ENCODE measurements around the gene MAPK8IP3.

Gene MAPK8IP3

DNA sequence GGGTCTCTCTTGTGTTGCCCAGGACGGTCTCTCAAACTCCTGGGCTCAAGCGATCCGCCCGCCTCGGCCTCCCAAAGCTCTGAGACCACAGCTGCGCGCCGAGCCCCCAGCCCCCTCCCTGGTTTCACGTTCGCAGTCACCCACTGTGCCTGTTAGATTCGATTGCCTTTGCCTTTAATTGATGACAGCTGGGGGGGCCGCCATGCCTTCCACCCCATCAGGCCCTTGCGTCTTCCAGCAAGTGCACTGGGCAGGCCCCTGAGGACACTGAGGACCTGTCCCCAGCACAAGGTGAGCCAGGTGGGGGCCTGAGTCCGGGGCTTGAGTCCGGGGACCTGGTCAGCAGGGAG lies 84.2 kb downstream of the MAPK8IP3 start:
- H3K14ac ChIP-seq (ENCODE audit: low read length in 2 of 2) = no peak overlapping the region
- H3K4ac ChIP-seq (ENCODE audit: low read depth in 1 of 2, low read length in 2 of 2) = no peak overlapping the region
- no peak overlapping the region for H4K91ac ChIP-seq (ENCODE audit: low read length)
- H2BK5ac ChIP-seq (ENCODE audit: low read depth, low read length, poor library complexity, severe bottlenecking) = no peak overlapping the region
- peaks cover 8% of the 10 kb centered on the region for H3K4me1 ChIP-seq (ENCODE audit: control insufficient read depth, insufficient read depth, low read depth, low read length)
- no peak overlapping the region for H3K4me3 ChIP-seq (ENCODE audit: insufficient read depth in 1 of 2, low read depth in 1 of 2, low read length in 2 of 2)
- H3K23ac ChIP-seq (ENCODE audit: low read length in 2 of 2) = no peak overlapping the region
- H3K27me3 ChIP-seq (ENCODE audit: control insufficient read depth in 1 of 2, insufficient read depth in 1 of 2, low read length in 2 of 2) = no peaks in the 10 kb centered on the region
- H2AFZ ChIP-seq (ENCODE audit: low read depth, low read length) = no peak overlapping the region
- peaks cover 41% of the 10 kb centered on the region for H3K79me1 ChIP-seq (replicated peaks; ENCODE audit: low read length, poor library complexity, severe bottlenecking)
- no peak overlapping the region for H4K8ac ChIP-seq (ENCODE audit: low read length)
- H3K27ac ChIP-seq (ENCODE audit: low read length, poor library complexity, severe bottlenecking) = no peak overlapping the region
- H2AK5ac ChIP-seq (ENCODE audit: low read length, severe bottlenecking) = no peak overlapping the region
- no peak overlapping the region for H2BK15ac ChIP-seq (ENCODE audit: low read depth, poor library complexity, severe bottlenecking)
- H3K18ac ChIP-seq (ENCODE audit: low read depth in 1 of 2, low read length in 2 of 2) = no peak overlapping the region
- H3K9me3 ChIP-seq (ENCODE audit: control insufficient read depth, low read length) = no peaks in the 10 kb centered on the region
- H2BK12ac ChIP-seq (ENCODE audit: low read length in 2 of 2) = no peak overlapping the region
- H3K9ac ChIP-seq (ENCODE audit: low read length) = no peak overlapping the region
- DNase-seq = no peak
- 98% methylated on average over 15 of the region's 15 CpGs for WGBS
- H3K4me2 ChIP-seq (ENCODE audit: low read length, poor library complexity, severe bottlenecking) = no peak overlapping the region
- H2BK120ac ChIP-seq (ENCODE audit: low read depth, low read length) = no peak overlapping the region
- peaks cover 24 to 86% of the 10 kb centered on the region in 2 experiments for H3K36me3 ChIP-seq (ENCODE audit: control insufficient read depth in 1 of 2, insufficient read depth in 2 of 2, low read depth in 1 of 2, low read length in 2 of 2)

DNA sequence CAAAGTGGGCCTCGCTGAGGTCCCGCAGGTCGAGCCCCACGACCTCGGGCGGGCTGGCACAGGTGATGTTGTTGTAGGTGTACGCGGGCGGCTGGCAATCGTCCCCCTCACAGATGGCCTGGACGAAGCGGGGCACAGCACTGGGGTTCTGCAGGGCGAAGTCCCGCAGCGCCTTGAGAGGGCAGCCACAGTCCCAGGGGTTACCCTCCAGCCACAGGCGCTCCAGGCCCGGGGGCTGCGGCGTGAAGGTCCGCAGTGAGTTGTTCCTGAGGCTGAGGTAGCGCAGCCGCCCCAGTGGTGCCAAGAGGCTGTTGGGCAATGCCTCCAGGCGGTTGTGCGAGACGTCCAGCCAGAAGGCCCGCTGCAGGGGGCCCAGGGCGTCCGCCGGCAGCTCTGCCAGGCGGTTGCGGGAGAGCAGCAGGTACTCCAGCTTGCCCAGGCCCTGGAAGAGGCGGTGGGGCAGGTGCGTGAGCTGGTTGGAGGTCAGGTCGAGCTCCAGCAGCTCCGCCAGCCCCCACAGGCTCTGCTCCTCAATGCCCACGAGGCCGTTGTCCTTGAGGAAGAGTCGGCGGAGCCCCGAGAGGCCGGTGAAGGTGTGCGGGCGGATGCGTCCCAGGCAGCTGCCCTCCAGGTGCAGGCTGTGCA lies 84.7 kb downstream of the MAPK8IP3 start:
- no peak overlapping the region for H2BK120ac ChIP-seq (ENCODE audit: low read depth, low read length)
- no peak overlapping the region for H3K14ac ChIP-seq (ENCODE audit: low read length in 2 of 2)
- no peak overlapping the region for H3K4ac ChIP-seq (ENCODE audit: low read depth in 1 of 2, low read length in 2 of 2)
- no peak overlapping the region for H3K4me3 ChIP-seq (ENCODE audit: insufficient read depth in 1 of 2, low read depth in 1 of 2, low read length in 2 of 2)
- no peaks in the 10 kb centered on the region for H3K27me3 ChIP-seq (ENCODE audit: control insufficient read depth in 1 of 2, insufficient read depth in 1 of 2, low read length in 2 of 2)
- no peak overlapping the region for H2BK5ac ChIP-seq (ENCODE audit: low read depth, low read length, poor library complexity, severe bottlenecking)
- no peak overlapping the region for H3K4me2 ChIP-seq (ENCODE audit: low read length, poor library complexity, severe bottlenecking)
- H3K9ac ChIP-seq (ENCODE audit: low read length) = no peak overlapping the region
- no peak overlapping the region for H2AK5ac ChIP-seq (ENCODE audit: low read length, severe bottlenecking)
- peaks cover 36% of the 10 kb centered on the region for H3K79me1 ChIP-seq (replicated peaks; ENCODE audit: low read length, poor library complexity, severe bottlenecking)
- no peak for DNase-seq
- H3K4me1 ChIP-seq (ENCODE audit: control insufficient read depth, insufficient read depth, low read depth, low read length) = peaks cover 8% of the 10 kb centered on the region
- H3K27ac ChIP-seq (ENCODE audit: low read length, poor library complexity, severe bottlenecking) = no peak overlapping the region
- H2AFZ ChIP-seq (ENCODE audit: low read depth, low read length) = no peak overlapping the region
- H3K23ac ChIP-seq (ENCODE audit: low read length in 2 of 2) = no peak overlapping the region
- H2BK15ac ChIP-seq (ENCODE audit: low read depth, poor library complexity, severe bottlenecking) = no peak overlapping the region
- no peak overlapping the region for H4K91ac ChIP-seq (ENCODE audit: low read length)
- no peak overlapping the region for H4K8ac ChIP-seq (ENCODE audit: low read length)
- 97% methylated on average over 44 of the region's 44 CpGs for WGBS
- H3K9me3 ChIP-seq (ENCODE audit: control insufficient read depth, low read length) = no peaks in the 10 kb centered on the region
- no peak overlapping the region for H3K18ac ChIP-seq (ENCODE audit: low read depth in 1 of 2, low read length in 2 of 2)
- H3K36me3 ChIP-seq (ENCODE audit: control insufficient read depth in 1 of 2, insufficient read depth in 2 of 2, low read depth in 1 of 2, low read length in 2 of 2) = peaks cover 23 to 81% of the 10 kb centered on the region in 2 experiments
- H2BK12ac ChIP-seq (ENCODE audit: low read length in 2 of 2) = no peak overlapping the region

DNA sequence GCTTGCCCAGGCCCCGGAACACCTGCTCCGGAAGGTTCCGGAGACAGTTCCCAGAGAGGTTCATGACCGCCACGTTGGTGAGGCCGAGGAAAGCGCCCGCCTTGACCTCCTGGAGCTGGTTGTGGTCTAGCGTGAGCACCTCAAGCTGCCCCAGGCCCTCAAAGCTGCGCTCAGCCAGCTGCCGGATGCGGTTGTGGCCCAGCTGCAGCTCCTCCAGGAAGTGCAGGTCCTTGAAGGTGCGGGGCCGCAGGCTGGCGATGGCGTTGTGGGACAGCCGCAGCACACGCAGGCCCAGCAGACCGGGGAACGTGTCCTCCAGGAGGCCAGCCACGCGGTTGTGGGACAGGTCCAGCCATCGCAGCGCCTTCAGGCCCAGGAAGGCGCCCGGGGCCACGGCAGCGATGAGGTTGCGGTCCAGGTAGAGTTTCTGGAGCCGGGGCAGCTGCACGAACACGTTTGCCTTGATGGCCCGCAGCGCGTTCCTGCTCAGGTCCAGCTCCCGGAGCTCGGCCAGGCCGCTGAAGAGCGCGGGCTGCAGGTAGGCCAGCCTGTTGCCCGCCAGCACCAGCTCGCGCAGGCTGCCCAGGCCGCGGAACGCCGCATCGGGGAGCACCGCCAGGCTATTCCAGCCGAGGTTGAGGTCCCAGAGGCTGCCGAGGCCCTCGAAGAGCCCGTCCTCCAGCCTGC lies 85.4 kb downstream of the MAPK8IP3 start:
- Histone ChIP-seq H3K36me3 (ENCODE audit: control insufficient read depth in 1 of 2, insufficient read depth in 2 of 2, low read depth in 1 of 2, low read length in 2 of 2) (peaks cover 23 to 75% of the 10 kb centered on the region in 2 experiments), H2BK5ac (ENCODE audit: low read depth, low read length, poor library complexity, severe bottlenecking) (no peak overlapping the region), H2AFZ (ENCODE audit: low read depth, low read length) (no peak overlapping the region), H4K8ac (ENCODE audit: low read length) (no peak overlapping the region), H2BK12ac (ENCODE audit: low read length in 2 of 2) (no peak overlapping the region), H3K9ac (ENCODE audit: low read length) (no peak overlapping the region), H3K14ac (ENCODE audit: low read length in 2 of 2) (no peak overlapping the region), H2AK5ac (ENCODE audit: low read length, severe bottlenecking) (no peak overlapping the region), H2BK120ac (ENCODE audit: low read depth, low read length) (no peak overlapping the region), H3K23ac (ENCODE audit: low read length in 2 of 2) (no peak overlapping the region), H2BK15ac (ENCODE audit: low read depth, poor library complexity, severe bottlenecking) (no peak overlapping the region), H3K4me3 (ENCODE audit: insufficient read depth in 1 of 2, low read depth in 1 of 2, low read length in 2 of 2) (no peak overlapping the region), H3K79me1 (replicated peaks; ENCODE audit: low read length, poor library complexity, severe bottlenecking) (peaks cover 30% of the 10 kb centered on the region), H4K91ac (ENCODE audit: low read length) (no peak overlapping the region), H3K18ac (ENCODE audit: low read depth in 1 of 2, low read length in 2 of 2) (no peak overlapping the region), H3K27me3 (ENCODE audit: control insufficient read depth in 1 of 2, insufficient read depth in 1 of 2, low read length in 2 of 2) (no peaks in the 10 kb centered on the region), H3K27ac (ENCODE audit: low read length, poor library complexity, severe bottlenecking) (no peak overlapping the region), H3K4me1 (ENCODE audit: control insufficient read depth, insufficient read depth, low read depth, low read length) (peaks cover 7% of the 10 kb centered on the region), H3K4ac (ENCODE audit: low read depth in 1 of 2, low read length in 2 of 2) (no peak overlapping the region), H3K4me2 (ENCODE audit: low read length, poor library complexity, severe bottlenecking) (no peak overlapping the region), H3K9me3 (ENCODE audit: control insufficient read depth, low read length) (no peaks in the 10 kb centered on the region)
- 96% methylated on average over 53 of the region's 53 CpGs for WGBS
- no peak for DNase-seq

DNA sequence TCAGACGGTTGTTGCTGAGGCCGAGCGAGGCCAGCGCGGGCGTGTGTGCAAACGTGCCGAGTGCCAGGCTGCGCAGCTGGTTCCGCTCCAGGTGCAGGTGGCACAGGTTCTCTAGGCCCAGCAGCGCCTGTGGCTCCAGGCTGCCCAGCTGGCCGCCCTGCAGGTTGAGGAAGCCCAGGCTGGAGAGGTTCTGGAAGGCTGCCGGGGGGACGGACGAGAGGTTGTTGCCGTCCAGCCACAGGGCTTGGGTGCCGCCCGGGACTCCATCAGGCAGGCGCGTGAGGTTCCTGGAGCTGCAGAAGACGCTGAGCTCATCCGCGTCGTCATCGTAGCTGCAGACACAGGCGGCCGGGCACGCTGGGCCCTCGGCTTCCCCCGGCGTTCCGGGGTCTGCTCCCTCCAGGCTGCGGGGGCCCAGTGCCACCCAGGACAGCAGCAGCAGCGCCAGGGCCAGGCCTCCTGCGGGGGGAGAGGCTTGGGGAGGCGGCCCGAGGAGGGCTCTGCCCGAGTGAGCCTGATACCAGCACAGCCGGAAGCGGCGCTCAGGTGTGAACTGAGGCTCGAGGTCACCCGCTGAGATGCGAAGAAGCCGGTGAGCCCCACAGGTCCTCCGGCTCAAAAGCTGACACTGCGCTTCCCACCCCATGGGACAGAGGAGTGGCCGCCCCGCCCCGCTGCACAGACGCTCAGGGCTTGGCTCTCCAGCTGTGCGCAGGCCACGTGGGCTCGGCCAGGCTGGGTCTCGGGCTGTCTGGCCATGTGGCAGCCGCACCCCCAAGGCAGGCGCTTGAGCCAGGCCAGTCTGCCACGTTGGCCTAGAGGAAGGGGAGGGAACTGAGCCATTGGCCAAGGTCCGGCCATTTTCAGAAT lies 86.2 kb downstream of the MAPK8IP3 start:
- Histone ChIP-seq H2BK5ac (ENCODE audit: low read depth, low read length, poor library complexity, severe bottlenecking) (no peak overlapping the region), H4K91ac (ENCODE audit: low read length) (no peak overlapping the region), H3K14ac (ENCODE audit: low read length in 2 of 2) (no peak overlapping the region), H3K27ac (ENCODE audit: low read length, poor library complexity, severe bottlenecking) (no peak overlapping the region), H2BK15ac (ENCODE audit: low read depth, poor library complexity, severe bottlenecking) (no peak overlapping the region), H3K9ac (ENCODE audit: low read length) (no peak overlapping the region), H2BK12ac (ENCODE audit: low read length in 2 of 2) (no peak overlapping the region), H3K36me3 (ENCODE audit: control insufficient read depth in 1 of 2, insufficient read depth in 2 of 2, low read depth in 1 of 2, low read length in 2 of 2) (peaks cover 17 to 67% of the 10 kb centered on the region in 2 experiments), H3K9me3 (ENCODE audit: control insufficient read depth, low read length) (no peaks in the 10 kb centered on the region), H3K4me1 (ENCODE audit: control insufficient read depth, insufficient read depth, low read depth, low read length) (peaks cover 6% of the 10 kb centered on the region), H3K79me1 (replicated peaks; ENCODE audit: low read length, poor library complexity, severe bottlenecking) (peaks cover 23% of the 10 kb centered on the region), H3K4me3 (ENCODE audit: insufficient read depth in 1 of 2, low read depth in 1 of 2, low read length in 2 of 2) (no peak overlapping the region), H3K27me3 (ENCODE audit: control insufficient read depth in 1 of 2, insufficient read depth in 1 of 2, low read length in 2 of 2) (no peaks in the 10 kb centered on the region), H2AFZ (ENCODE audit: low read depth, low read length) (no peak overlapping the region), H2BK120ac (ENCODE audit: low read depth, low read length) (no peak overlapping the region), H3K23ac (ENCODE audit: low read length in 2 of 2) (no peak overlapping the region), H3K4me2 (ENCODE audit: low read length, poor library complexity, severe bottlenecking) (no peak overlapping the region), H4K8ac (ENCODE audit: low read length) (no peak overlapping the region), H2AK5ac (ENCODE audit: low read length, severe bottlenecking) (no peak overlapping the region), H3K18ac (ENCODE audit: low read depth in 1 of 2, low read length in 2 of 2) (no peak overlapping the region), H3K4ac (ENCODE audit: low read depth in 1 of 2, low read length in 2 of 2) (no peak overlapping the region)
- DNase-seq = no peak
- 93% methylated on average over 59 of the region's 59 CpGs for WGBS

Measured in mesenchymal stem cell (in vitro differentiated cells and primary cell).